GM18870 (cell line): ENCODE measurements around the gene NUSAP1.
"Not testable (repeated sequence)": the region's sequence is repeated elsewhere in the genome, so short reads cannot be mapped to it uniquely, and the experiment has no call there.

Experiments
- ATAC-seq: cut with Tn5 transposase; IDR thresholded peaks from one replicate; pipeline ENCODE4 v1.9.1; 2021; ENCODE audit warnings: moderate library complexity; ENCODE audit not compliant: unreplicated experiment

Gene NUSAP1, protein sequence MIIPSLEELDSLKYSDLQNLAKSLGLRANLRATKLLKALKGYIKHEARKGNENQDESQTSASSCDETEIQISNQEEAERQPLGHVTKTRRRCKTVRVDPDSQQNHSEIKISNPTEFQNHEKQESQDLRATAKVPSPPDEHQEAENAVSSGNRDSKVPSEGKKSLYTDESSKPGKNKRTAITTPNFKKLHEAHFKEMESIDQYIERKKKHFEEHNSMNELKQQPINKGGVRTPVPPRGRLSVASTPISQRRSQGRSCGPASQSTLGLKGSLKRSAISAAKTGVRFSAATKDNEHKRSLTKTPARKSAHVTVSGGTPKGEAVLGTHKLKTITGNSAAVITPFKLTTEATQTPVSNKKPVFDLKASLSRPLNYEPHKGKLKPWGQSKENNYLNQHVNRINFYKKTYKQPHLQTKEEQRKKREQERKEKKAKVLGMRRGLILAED

DNA sequence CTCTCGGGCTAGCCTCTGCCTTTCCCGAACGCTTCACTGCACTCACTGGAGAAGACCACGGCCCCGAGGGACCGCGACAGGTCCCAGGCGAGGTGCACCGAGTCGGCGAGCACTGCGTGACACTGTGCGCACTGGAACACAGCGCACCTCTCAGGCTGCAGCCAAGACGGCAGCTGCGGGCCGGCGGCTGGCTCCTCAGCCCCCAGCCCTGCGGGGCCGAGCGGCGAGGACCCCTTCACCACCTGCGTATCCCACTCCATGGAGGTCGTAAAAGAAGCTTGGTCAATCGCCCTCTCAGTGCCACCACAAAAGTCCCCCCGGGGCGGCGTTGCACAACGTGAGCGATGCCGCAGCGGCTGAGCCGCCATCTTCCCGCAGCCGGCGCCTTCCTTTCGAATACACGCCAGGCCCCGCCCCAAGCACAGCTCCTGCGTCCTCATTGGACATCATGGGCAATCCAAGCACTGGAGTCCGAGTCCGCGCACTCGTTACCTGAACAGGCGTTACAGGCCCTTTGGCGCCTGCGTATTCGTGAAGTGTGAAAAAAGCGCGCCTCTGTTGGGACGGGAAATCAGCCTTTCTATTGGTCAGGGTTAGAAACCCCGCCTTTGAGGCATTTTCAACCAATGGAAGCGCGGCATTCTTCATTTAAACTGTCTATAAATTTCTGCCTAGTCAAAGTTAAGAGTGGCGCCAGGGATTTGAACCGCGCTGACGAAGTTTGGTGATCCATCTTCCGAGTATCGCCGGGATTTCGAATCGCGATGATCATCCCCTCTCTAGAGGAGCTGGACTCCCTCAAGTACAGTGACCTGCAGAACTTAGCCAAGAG is at the start of gene NUSAP1, which contains the start of gene OIP5:
NUSAP1 (plus strand) TSS at position 688 of the 832 bp plus-strand sequence; CDS start at position 765, 77 bp downstream.
OIP5 (minus strand) TSS at position 398 of the 832 bp plus-strand sequence; CDS start at position 368, 30 bp downstream.
- ATAC-seq, result peak; percentile 80

DNA sequence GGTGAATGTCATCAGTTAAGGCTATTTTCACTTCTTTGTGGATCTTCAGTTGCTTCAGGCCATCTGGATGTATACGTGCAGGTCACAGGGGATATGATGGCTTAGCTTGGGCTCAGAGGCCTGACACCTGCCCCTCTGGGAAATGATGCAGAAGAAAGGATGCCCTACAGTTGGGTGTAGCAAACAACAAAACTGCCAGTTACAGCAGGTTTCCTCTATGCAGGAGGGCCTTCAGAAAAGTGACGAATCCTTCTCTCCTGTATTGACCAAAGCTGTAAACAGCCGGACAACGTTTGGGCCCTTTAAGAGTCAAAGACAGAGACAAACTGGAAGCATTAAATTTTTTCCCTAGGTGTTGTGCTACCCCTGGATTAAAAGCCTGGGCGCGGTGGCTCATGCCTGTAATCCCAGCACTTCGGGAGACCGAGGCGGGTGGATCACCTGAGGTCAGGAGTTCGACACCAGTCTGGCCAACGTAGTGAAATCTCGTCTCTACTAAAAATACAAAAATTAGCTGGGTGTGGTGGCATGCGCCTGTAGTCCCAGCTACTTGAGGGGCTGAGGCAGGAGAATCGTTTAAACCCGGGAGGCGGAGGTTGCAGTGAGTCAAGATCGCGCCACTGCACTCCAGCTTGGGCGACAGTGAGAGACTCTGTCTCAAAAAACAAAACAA is 49.6 kb upstream of the NUSAP1 start:
- ATAC-seq, result not testable (repeated sequence)

DNA sequence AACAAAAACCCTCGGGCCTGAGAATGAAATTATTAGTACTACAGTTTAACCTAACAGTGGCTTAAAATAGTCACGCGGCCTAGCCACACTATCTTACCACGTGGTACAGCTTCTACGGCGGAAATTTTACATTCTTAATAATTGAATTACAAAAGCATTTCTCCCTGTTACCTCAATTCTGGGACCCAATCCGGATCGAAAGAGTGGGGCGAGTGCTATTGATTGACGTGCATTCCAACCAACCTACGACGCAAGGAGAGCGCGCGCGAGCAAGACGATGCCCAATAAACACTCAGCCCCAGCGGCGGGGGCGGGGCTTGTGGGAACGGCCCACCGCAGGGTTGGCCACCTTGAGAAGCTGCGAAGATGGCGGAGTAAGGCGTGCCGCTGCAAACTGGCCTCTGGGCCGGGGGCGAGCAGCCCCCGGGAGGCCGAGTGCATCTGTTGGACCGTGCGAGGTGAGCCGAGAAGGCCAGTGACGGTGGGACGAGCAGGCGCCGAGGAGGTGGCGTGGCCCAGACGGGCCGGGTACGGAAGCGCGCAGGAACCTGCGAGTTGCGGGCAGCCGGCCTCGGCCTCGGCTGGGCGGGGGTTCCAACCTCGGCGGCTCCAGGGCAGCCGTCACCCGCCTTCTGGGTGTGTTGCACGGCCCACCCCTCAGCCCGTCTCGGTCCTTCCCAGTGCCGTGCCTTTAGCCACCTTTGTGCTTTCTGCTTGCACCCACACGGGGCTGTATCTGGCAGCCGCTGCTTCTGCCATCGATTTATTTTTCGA is 48.8 kb upstream of the NUSAP1 start:
- peak; percentile 92 for ATAC-seq

DNA sequence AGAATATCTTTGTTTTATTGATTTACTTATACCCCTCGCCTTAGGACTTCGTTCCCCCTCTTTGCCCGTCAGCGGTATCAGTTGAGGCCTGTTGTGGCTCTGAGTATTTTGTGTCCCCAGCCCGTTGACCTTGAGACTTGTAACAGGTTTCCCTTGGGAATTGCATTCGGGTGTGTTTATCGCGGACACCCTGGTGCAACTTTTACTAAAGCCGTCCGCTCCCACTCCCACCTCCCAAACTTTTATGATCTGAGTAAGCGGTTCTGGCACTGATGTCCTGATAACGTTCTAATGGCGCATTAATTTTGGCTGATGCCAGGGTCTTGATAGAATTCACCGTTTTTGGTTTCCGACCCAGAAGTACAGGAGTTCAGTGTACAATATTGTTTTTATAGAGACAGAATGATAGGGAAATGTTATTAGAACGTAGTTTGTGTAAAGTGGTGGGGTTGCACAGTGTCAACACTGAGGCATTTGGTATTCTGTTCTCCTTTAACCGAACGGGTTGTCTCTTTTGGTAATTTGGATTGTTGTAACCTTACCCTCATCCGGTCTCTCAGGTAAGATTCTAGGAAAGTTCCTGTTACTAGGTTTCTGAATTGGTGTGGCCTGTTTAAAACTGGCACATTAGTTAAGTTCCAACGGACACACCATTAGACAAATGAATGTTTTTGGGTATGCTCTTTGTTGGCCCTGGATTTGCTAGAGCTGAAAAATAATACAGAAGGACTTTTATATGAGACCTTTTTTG is 48.1 kb upstream of the NUSAP1 start:
- ATAC-seq, result no peak

DNA sequence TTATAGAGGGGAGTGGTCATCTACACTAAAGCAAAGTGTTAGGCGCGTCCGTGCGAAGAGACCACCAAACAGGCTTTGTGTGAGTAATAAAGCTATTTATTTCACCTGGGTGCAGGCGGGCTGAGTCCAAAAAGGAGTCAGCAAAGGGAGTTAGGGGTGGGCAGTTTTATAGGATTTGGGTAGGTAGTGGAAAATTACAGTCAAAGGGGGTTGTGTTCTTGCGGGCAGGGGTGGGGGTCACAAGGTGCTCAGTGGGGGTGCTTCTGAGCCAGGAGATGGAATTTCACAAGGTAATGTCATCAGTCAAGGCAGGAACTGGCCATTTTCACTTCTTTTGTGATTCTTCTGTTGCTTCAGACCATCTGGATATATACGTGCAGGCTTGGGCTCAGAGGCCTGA is 47.4 kb upstream of the NUSAP1 start:
- ATAC-seq, result no peak

DNA sequence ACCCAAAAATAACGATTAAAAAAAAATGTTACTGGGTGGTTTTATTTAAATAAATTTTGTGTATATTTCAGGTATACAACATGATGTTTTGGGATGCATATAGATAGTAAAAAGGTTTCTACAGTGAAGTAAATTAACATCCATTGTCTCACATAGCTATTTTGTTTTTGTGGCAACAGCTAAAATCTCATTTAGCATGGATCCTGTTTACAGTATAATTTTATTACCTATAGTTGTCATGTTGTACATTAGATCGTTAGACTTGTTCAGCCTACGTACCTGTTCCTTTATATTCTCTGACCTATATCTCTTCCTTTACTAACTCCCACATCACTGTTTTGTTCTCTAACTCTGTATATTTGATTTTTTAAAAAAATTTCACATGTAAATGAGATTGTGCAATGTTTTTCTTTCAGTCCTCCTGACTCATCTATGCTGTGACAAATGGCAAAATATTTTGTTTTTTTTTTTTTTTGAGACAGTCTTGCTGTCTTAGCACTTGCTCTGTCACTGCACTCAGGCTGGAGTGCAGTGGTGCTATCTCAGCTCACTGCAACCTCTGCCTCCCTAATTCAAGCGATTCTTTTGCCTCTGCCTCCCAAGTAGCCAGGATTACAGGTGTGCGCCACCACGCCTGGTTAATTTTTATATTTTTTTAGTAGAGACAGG is 45.9 kb upstream of the NUSAP1 start:
- ATAC-seq, result no peak

DNA sequence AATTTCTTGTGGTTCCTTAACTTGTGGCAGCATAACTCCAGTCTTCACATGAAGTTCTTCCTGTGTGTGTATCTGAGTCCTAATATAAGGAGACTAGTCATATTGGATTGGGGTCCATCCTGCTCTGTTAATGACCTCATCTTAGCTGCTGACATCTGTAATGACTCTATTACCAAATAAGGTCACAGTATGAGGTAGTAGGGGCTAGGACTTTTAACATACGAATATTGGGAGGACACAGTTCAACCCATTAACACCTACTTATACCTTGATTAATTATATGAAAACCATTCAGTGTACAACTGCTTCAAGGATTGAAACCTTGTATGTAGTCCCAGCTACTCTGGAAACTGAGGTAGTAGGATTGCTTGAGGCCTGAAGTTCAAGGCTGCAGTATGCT is 44.2 kb upstream of the NUSAP1 start:
- no peak for ATAC-seq

DNA sequence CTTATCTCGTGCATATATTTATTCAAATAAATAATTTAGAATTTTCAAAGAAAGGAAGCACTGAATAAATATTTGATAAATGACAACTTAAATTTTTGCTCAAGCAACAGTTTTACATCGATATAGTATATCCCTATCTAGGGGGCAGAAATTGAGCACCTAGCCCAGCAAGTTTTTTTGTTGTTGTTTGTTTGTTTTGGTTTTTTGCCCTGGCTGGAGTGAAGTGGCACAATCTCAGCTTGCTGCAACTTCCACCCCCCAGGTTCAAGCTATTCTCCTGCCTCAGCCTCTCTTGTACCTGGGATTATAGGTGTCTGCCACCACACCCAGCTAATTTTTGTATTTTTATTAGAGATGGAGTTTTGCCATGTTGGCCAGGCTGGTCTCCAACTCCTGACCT is 42.7 kb upstream of the NUSAP1 start:
- no peak for ATAC-seq

DNA sequence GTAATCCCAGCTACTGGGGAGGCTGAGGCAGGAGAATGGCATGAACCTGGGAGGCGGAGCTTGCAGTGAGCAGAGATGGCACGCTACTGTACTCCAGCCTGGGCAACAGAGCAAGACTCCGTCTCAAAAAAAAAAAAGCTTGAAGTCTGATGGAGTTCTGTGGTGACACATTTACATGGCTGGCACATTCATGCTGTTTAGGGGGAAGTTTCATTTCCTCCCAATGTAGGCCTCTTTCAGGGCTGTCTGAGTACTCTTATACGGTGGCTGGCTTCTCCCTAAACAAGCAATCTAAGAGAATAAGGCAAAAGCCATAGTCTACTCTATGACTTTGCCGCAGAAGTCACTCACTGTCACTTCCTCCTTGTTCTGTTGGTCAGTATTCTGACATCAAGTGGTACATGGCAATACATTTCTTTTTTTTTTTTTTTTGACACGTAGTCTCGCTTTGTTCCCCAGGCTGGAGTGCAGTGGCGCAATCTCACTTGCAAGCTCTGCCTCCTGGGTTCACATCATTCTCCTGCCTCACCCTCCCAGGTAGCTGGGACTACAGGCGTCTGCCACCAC is 41.5 kb upstream of the NUSAP1 start:
- no peak for ATAC-seq

DNA sequence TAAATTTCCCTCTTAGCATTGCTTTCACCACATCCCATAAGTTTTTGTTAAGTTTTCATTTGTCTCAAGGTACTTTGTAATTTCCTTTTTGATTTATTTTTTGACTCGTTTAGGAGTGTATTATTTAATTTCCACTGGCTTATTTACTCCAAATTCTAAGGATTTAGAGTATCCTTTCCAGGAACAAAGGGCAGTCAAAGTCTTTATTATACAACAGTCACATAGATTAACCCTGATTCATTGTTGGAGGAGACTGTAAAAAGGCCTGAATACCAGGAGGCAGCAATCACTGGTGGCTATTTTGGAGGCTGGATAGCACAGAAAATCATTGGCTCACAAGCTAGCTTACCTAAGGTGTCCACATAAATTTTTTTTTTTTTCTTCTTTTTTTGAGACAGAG is 40.2 kb upstream of the NUSAP1 start:
- ATAC-seq, result no peak

DNA sequence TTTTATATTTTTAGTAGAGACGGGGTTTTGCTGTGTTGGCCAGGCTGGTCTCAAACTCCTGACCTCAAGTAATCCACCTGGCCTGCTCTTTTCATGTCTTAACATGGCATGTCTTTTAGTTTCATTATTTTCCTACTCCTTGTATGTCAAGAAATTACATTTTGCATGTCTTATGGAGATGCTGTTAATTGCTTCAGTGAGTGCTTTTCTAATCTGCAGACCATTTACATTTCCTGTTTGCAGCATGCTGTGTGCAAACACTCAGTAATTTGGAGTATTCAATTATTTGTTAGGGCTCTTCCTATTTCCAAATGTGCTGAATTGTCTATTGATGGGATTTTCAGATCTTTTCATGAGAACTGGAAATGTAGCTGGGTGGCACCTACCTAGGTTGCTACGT is 31.5 kb upstream of the NUSAP1 start:
- ATAC-seq, result not testable (repeated sequence)

DNA sequence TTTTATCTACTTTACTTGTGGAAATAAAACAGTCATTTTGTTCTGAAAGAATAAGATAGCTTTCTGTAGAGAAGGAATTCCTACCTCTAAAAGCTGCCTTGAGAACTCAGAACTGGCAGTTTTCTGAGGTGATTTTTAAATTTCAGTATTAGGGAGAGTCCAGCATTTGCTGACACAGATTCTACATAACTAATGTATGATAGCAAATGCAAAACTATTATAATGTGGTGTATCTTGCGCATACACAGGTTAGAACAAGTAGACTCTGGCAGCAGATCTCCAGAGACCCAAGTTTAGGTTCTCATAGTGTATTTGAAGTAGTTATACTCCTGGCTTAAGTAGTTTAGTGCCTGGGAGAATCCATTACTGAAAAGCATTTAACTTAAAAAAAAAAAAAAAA is 31.1 kb upstream of the NUSAP1 start:
- ATAC-seq, result no peak

DNA sequence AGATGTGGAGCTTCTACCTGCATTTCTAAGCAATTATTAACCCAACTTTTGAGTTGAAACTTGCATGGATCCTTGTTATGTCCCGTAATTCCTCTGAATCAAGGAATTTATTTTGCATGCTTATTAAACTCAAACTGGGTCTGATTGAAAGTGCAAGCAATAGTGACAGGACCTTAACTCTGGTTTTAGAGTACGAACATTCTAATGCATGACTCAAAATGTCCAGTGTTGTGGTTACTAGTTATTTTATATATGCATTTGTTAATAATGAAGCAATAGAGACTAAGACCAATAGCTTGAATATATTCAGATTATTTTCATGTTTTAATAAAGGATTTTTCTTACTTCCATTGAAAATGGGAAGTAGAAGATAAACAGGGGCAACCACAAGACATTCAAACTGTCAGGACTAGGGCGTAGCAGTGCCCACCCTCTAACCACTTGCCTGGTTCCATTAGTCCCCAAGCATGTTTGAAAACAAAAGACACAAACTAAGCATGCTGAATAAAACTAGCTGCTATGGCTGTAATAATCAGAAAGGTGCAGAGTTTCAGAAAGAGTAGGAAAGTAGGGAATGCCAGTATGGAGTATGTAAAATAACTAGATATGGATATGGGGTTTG is 28.4 kb upstream of the NUSAP1 start:
- ATAC-seq, result no peak

DNA sequence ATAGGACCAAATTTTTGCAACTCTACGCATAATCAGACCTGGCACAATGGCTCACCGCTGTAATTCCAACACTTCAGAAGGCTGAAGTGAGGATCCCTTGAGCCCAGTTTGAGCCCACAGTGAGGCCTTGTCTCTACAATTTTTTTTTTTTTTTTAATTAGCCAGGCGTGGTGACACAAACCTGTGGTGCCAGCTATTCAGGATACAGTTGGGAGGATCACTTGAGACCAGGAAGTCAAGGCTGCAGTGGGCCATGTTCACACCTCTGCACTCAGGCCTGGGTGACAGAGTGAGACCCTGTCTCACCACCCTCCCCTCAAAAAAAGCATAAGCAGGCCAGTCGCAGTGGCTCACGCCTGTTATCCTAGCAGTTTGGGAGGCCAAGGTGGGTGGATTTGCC is 25.0 kb upstream of the NUSAP1 start:
- ATAC-seq, result no peak

DNA sequence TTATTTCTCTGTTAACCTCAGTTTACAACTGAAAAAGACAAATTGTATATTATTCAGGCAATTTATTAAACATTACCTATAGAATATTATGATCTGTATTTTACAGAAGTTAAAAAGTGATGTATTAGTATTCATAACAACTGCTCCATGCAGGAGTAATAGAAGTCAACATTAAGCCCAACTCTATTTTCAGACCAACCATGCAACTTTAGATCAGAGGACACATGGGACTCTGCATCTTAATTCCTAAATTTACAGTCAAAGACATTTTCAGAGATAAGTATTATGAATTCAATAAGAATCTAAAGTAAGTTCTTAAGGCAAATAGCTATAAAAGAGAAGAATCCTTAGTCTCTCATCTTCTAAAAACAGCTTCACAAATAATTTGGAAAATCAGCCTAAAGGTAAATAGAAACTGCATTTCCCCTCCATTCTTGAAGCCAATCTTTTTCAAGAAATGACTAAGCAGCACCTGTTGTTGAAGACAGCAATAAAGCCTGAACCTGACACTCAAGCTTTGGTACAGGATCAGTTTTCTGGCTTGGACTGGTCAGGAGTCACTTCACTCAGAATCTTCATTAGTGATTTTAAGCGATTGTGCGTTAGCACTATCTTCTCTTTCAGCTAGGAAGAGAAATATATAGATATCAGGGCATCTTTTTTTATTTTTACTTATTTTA is 23.3 kb upstream of the NUSAP1 start:
- ATAC-seq, result no peak

DNA sequence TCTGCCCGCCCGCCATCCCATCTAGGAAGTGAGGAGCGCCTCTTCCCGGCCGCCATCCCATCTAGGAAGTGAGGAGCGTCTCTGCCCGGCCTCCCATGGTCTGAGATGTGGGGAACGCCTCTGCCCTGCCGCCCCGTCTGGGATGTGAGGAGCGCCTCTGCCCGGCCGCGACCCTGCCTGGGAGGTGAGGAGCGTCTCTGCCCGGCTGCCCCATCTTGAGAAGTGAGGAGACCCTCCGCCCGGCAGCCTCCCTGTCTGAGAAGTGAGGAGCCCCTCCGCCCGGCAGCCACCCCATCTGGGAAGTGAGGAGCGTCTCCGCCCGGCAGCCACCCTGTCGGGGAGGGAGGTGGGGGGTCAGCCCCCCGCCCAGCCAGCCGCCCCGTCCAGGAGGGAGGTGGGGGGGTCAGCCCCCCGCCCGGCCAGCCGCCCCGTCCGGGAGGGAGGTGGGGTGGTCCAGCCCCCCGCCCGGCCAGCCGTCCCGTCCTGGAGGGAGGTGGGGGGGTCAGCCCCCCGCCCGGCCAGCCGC is 11.8 kb upstream of the NUSAP1 start:
- ATAC-seq, result not testable (repeated sequence)

DNA sequence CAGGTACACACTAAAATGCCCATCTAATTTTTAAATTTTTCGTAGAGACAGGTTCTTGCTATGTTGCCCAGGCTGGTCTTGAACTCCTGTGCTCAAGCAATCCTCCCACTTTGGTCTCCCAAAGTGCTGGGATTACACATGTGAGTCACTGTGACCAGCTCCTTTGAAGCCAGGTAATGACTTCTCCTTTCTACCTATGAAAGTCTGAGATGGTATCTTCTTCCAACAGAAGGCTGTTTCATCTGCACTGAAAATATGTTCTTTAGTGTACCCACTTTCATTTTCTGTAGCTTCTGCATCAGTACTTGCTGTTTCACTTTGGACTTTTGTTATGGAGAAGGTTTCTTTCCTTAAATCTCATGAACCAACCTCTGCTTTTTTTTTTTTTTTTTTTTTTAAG is 9.1 kb upstream of the NUSAP1 start:
- ATAC-seq, result no peak

DNA sequence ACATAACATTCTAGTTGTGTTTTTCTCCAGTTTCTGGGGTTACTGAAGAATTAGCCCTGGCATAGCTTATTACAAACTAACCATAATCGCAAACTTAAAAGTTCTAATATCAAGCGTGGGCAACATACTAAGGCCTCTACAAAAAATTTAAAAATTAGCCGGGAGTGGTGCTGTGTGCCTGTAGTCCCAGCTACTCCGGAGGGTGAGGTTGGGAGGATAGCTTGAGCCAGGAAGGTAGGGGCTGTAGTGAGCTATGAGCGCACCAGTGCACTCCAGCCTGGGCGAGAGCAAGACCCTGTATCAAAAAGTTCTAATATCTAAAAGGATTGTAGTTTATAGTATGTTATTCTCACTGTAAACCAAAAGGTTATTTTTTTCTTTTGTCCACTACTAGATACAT is 1.4 kb upstream of the NUSAP1 start:
- no peak for ATAC-seq
